Measurements from ENCODE around the gene BDP1. TPM values are rescaled to one million over a fixed set of nuclear protein-coding genes. Genes with fewer than 3 reads are reported as not detected.
"Not testable (repeated sequence)": the region's sequence is repeated elsewhere in the genome, so short reads cannot be mapped to it uniquely, and the experiment has no call there.

The BDP1 gene
- total RNA-seq, 1 donor from 2014 or later, result 90.5 TPM

- DNase-seq, result not testable (repeated sequence)
These were observed 120.1 kb downstream of the BDP1 start for GRCh38 chr5:71575588-71575987.

DNA sequence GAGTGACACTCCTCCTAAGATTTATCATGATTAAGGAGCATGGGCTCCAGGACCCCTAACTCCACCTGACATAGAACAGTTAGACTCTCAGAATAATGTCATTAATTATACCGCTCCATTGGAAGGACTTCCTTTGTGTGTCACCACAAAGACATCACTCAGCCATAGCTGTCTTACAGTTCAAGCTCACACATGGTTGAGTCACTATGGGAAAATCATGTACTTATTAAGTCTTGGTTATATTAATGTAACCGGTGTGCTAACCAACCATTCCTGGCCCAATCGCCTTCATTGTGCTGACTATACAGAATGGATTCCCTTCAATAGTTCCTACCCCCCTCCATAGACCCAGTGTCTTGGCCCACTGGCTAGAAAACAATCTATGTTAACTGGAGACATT is 120.8 kb downstream of the BDP1 start:
- DNase-seq, result no peak

DNA sequence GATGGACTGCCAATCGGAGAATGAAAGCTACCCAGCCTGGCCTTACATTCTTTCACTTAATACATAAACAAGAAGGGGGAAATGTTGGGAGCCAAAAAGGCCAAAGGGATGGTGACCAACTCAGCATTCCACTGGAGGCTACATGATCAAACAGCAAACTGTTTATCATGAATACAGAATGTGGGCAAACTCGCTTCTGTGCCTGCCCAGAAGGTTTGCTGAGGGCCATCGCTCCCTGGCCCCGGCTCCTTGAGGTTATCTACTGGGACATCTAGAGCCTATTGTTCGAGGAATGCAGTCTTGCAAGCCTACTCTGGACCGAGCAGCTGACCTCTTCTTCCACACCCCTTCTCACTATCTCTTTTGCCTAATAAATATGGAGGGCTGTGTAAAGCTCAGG is 122.4 kb downstream of the BDP1 start:
- DNase-seq, result not testable (repeated sequence)

DNA sequence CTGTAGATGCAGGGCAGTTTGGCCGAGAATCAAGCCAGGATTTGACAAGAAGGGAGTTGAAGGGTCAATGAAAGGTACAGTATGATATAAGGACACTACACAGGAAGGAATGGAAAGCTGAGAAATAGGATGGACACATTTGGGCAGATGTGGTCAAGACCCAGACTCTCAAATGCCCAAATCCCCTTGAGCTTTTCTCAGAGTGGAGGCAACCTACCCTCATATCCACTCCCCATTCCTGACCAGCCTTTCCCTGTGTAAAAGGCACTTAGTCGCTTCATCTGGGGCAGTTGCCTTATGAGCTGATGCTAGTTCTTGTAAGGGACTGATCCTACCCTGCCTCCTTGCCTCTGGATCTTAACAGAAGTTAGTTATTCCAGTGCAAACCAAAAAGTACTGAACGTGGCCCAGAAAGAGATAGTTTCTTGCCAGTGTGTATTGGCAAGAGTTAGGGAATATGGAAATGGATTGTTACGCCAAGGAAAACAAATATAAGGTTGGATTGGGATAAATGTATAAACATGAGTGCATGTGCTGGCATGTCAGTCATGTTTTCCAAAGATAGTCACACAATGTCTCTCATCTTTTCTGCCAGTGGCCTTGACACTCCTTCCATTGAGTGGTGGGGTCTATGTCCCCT is 127.6 kb downstream of the BDP1 start:
- no peak for DNase-seq

- DNase-seq, result no peak
These were observed 130.8 kb downstream of the BDP1 start for GRCh38 chr5:71586052-71586940.

DNA sequence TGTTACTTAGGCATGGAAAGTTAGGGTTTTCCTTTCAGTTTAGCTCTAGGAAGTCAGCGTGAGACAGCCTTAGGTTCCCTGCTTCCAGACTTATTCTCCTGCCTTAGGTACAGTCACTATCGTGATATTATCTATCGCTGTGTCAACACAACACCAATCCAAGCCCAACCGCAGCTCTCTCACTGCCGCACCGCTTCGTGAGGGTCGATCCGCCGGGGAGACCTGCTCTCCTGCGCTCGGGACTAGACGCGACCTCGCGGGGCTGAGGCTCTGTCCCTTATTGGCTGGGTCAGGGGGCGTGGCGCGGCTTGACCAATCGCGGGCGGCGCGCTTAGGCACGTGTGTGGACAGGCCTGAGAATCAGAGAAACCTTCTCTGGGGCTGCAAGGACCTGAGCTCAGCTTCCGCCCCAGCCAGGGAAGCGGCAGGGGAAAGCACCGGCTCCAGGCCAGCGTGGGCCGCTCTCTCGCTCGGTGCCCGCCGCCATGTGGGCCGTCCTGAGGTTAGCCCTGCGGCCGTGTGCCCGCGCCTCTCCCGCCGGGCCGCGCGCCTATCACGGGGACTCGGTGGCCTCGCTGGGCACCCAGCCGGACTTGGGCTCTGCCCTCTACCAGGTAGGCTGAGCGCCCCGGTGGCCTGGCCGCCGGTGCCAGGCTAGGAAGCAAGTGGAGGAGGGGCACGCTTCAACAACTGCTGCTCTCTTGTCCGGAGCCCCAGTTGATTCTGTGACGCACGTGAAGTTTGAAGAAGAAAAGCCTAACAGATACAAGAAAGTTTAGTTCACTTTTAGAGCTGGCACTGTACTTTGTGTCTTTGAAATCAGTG is 131.7 kb downstream of the BDP1 start, which contains the start of gene MCCC2:
MCCC2 (plus strand) TSS at position 400 of the 825 bp plus-strand sequence; CDS start at position 486, 86 bp downstream.
- DNase-seq, result peak; percentile 95

GRCh38 chr5:71587766-71588532 is 132.5 kb downstream of the BDP1 start:
- no peak for DNase-seq

DNA sequence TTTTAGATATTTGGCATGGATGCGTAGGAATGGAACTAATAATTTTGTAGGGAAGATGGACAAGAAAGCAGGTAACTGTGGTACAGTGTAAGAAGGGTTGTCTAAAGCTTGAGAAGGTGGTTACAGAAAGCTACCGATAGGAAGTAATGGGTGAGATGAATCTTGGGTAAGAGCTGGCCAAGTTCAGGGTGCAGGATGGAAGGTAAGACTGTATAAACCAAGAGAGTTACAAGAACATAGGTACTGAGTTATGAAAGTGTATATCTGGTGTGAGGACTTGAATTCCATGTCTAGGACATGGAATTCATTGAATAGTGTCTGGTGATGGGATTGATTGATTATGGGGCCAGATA is 133.1 kb downstream of the BDP1 start:
- no peak for DNase-seq

DNA sequence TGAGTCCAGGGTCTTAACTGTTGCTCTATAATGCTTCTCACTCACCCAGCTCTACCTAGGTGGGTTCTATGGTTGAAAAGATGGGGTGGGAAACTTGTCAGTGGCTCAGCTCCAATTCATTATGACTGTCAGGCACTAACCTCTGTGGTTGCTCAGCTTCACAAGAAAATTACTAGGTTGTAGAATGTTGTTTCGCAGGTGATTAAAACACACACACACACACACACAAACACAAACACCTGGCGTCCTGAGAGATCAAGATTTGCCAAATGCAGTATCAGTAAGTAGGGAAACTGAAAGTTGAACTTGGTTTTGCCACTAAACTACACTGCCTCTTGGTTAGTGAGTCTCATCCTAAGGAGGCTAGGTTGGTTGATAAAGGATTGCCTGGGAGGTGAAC is 134.5 kb downstream of the BDP1 start:
- no peak for DNase-seq

DNA sequence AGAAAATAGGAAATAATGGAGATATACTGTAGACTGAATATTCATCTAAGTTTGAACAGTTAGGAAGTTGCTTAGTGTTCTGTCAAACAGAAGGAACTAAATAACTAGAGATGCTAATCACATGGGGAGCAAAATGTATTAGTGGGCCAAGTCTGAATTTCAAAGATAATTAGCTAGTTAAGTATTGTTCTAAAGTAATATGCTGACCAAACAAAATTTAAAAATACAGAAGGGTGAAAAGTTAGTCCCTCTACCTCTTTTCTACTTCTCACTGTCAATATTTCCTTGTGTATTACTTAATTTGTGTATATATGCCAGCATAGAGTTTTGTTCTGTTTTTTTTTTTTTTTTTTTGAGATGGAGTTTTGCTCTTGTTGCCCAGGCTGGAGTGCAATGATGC is 135.6 kb downstream of the BDP1 start:
- DNase-seq, result no peak

GRCh38 chr5:71596169-71596568 is 140.7 kb downstream of the BDP1 start:
- DNase-seq, result no peak

- DNase-seq, result no peak
These were observed 141.6 kb downstream of the BDP1 start for GRCh38 chr5:71597001-71597400.

GRCh38 chr5:71600783-71601182 is 145.3 kb downstream of the BDP1 start:
- no peak for DNase-seq

DNA sequence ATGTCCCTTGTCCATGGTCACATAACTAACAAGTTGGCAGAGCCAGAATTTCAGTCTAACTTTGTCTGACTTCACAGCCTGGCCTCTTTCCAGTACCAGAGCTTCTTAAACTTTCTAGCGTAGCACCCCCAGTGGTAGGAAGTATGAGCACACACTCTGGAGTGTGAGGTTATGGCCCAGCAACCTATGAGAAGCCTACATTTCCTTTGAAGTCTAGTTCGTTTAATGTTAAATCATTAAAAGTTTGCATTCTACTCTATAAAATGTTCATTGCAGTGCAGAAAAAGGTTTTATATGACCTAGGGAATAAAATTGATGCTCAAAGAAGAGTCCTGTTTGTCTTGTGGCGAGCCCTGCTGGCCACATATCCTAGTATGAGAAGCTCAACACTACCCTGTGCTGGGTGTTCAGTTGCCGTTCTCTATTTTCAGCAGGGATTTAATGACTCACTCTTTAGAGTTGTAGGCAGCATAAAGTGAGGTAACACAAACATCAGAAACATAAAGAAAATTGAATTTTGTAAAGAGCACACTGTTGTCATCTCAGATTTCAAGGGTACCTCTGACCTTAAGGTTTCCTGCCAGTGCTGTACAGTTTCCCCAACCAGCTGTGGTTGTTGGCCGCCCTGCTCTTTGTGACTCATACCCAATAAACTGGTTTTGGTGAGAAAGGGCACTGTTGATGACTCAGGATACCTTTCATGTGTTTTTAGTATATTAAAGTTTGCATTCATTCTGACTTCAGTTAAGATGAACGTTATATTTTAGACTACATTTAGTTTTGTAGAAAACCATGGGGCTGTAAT is 146.0 kb downstream of the BDP1 start:
- no peak for DNase-seq

DNA sequence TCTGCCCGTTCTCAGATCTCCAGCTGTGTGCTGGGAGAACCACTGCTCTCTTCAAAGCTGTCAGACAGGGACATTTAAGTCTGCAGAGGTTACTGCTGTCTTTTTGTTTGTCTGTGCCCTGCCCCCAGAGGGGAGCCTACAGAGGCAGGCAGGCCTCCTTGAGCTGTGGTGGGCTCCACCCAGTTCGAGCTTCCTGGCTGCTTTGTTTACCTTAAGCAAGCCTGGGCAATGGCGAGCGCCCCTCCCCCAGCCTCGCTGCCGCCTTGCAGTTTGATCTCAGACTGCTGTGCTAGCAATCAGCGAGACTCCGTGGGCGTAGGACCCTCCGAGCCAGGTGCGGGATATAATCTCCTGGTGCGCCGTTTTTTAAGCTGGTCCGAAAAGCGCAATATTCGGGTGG is 154.5 kb downstream of the BDP1 start:
- DNase-seq, result not testable (repeated sequence)

- DNase-seq, result no peak
These were observed 160.4 kb downstream of the BDP1 start for GRCh38 chr5:71615809-71616208.

Small RNA genes within 50 kb of the gene (small RNA-seq; reads per million reads assigned to genes)
- not detected for gene HMGN1P12

Other genes with a start within 250 kb of the BDP1 start
- gene MCCC2, start 131.7 kb downstream of the BDP1 start, total RNA-seq, result 20.7 TPM

Data from occipital lobe (tissue), 3 donors.